HEK293 (cell line): ENCODE results near the gene RASSF1.

ENCODE experiments used
- CTCF ChIA-PET: fragments of 350-600 bp; formaldehyde crosslinking; extraction: SDS; loops from one replicate; lab custom pipeline; 2021; ENCODE audit warnings: antibody characterized with exemption; lab: Yijun Ruan, JAX
- POLR2A ChIA-PET: fragments of 300-600 bp; formaldehyde crosslinking; extraction: SDS; loops from one replicate; lab custom pipeline; 2020; ENCODE audit warnings: antibody characterized with exemption, inconsistent platforms; lab: Yijun Ruan, JAX
- H3K27ac ChIP-seq: fragments of 200-500 bp; sonication (Bioruptor generic); 2 replicates; pipeline ENCODE4 v1.5.1; 2014; ENCODE audit warnings: low read depth, low read length, control low read depth, inconsistent platforms; ENCODE audit errors: extremely low read depth
- H3K36me3 ChIP-seq, 2 experiments: fragments of 200-500 bp in 1 of 2; sonication (Bioruptor generic) in 1 of 2; 1 replicate in 1 of 2; 2 replicates in 1 of 2; pipeline ENCODE4 v1.5.1; 2014 to 2017; ENCODE audit warnings: inconsistent platforms in 2 of 2, low read length in 2 of 2; ENCODE audit not compliant: control insufficient read depth in 2 of 2, insufficient read depth in 1 of 2
- H3K4me1 ChIP-seq: fragments of 200-500 bp; sonication (Bioruptor generic); 2 replicates; pipeline ENCODE4 v1.5.1; 2014; ENCODE audit warnings: mild to moderate bottlenecking, low read length, inconsistent platforms; ENCODE audit not compliant: control insufficient read depth, insufficient read depth
- H3K4me3 ChIP-seq: 2 replicates; pipeline ENCODE4 v1.5.1; 2011; ENCODE audit warnings: low read depth, mild to moderate bottlenecking, control low read depth, low read length, moderate library complexity
- H3K9me3 ChIP-seq: fragments of 200-500 bp; sonication (Bioruptor generic); 2 replicates; pipeline ENCODE4 v1.5.1; 2014; ENCODE audit warnings: low read depth, low read length, inconsistent platforms; ENCODE audit not compliant: control insufficient read depth, insufficient read depth
- GLIS1 ChIP-seq: fragments of 450-650 bp; formaldehyde crosslinking; IDR thresholded peaks from 2 replicates; pipeline ENCODE4 v1.5.1; 2016; ENCODE audit warnings: missing biosample characterization, missing genetic modification characterization
- HIC1 ChIP-seq: fragments of 450-650 bp; formaldehyde crosslinking; IDR thresholded peaks from 2 replicates; pipeline ENCODE4 v1.5.1; 2016; ENCODE audit warnings: missing biosample characterization, missing genetic modification characterization
- KLF17 ChIP-seq: fragments of 450-650 bp; formaldehyde crosslinking; IDR thresholded peaks from 2 replicates; pipeline ENCODE4 v1.5.1; 2016; ENCODE audit warnings: missing biosample characterization, missing genetic modification characterization
- KLF8 ChIP-seq: fragments of 450-650 bp; formaldehyde crosslinking; IDR thresholded peaks from 2 replicates; pipeline ENCODE4 v1.5.1; 2016; ENCODE audit warnings: missing biosample characterization, missing genetic modification characterization
- OSR2 ChIP-seq: fragments of 450-650 bp; formaldehyde crosslinking; IDR thresholded peaks from 2 replicates; pipeline ENCODE4 v1.5.1; 2016; ENCODE audit warnings: missing biosample characterization, missing genetic modification characterization
- PBX3 ChIP-seq: sonication (generic); formaldehyde crosslinking; IDR thresholded peaks from 2 replicates; pipeline ENCODE4 v1.8.1; 2022; ENCODE audit warnings: mild to moderate bottlenecking, moderate library complexity, missing genetic modification reagents
- RBAK ChIP-seq: fragments of 450-650 bp; formaldehyde crosslinking; IDR thresholded peaks from 2 replicates; pipeline ENCODE4 v1.5.1; 2016; ENCODE audit warnings: missing biosample characterization, missing genetic modification characterization
- ZBTB44 ChIP-seq: fragments of 450-650 bp; IDR thresholded peaks from 2 replicates; pipeline ENCODE4 v1.5.1; 2018; ENCODE audit warnings: missing biosample characterization, mild to moderate bottlenecking, missing genetic modification characterization
- ZFHX2 ChIP-seq: fragments of 450-650 bp; formaldehyde crosslinking; conservative IDR thresholded peaks from 2 replicates; pipeline ENCODE4 v1.5.1; 2016; ENCODE audit warnings: missing biosample characterization, missing genetic modification characterization
- ZNF112 ChIP-seq: fragments of 450-650 bp; formaldehyde crosslinking; IDR thresholded peaks from 2 replicates; pipeline ENCODE4 v1.5.0; 2017; ENCODE audit warnings: missing biosample characterization, missing genetic modification characterization
- ZNF16 ChIP-seq: fragments of 450-650 bp; formaldehyde crosslinking; IDR thresholded peaks from 2 replicates; pipeline ENCODE4 v1.5.1; 2016; ENCODE audit warnings: low read depth, missing biosample characterization, missing genetic modification characterization
- ZNF169 ChIP-seq: fragments of 450-650 bp; formaldehyde crosslinking; IDR thresholded peaks from 2 replicates; pipeline ENCODE4 v1.5.1; 2016; ENCODE audit warnings: missing biosample characterization, missing genetic modification characterization
- ZNF239 ChIP-seq: fragments of 450-650 bp; formaldehyde crosslinking; IDR thresholded peaks from 2 replicates; pipeline ENCODE4 v1.5.1; 2016; ENCODE audit warnings: missing biosample characterization, missing genetic modification characterization
- ZNF274 ChIP-seq, 2 experiments: fragments of 200-500 bp in 1 of 2; fragments of 450-650 bp in 1 of 2; sonication (Bioruptor generic) in 1 of 2; formaldehyde crosslinking in 1 of 2; IDR thresholded peaks; 2 replicates each; pipeline versions ENCODE4 v1.5.1 to v1.6.1; 2014 to 2016; ENCODE audit warnings: borderline replicate concordance in 1 of 2, inconsistent platforms in 1 of 2, low read length in 1 of 2, missing biosample characterization in 1 of 2, missing genetic modification characterization in 1 of 2
- ZNF292 ChIP-seq: fragments of 450-650 bp; formaldehyde crosslinking; IDR thresholded peaks from 2 replicates; pipeline ENCODE4 v1.5.1; 2016; ENCODE audit warnings: low read depth, missing biosample characterization, missing genetic modification characterization, borderline replicate concordance
- ZNF423 ChIP-seq: fragments of 450-650 bp; formaldehyde crosslinking; IDR thresholded peaks from 2 replicates; pipeline ENCODE4 v1.5.1; 2016; ENCODE audit warnings: missing biosample characterization, missing genetic modification characterization
- ZNF544 ChIP-seq: fragments of 450-650 bp; formaldehyde crosslinking; IDR thresholded peaks from 2 replicates; pipeline ENCODE4 v1.5.0; 2017; ENCODE audit warnings: missing biosample characterization, missing genetic modification characterization
- ZNF558 ChIP-seq: fragments of 450-650 bp; formaldehyde crosslinking; IDR thresholded peaks from 2 replicates; pipeline ENCODE4 v1.5.1; 2016; ENCODE audit warnings: missing biosample characterization, missing genetic modification characterization
- ZNF561 ChIP-seq: fragments of 450-650 bp; IDR thresholded peaks from 2 replicates; pipeline ENCODE4 v1.5.1; 2018; ENCODE audit warnings: missing biosample characterization, missing genetic modification characterization, borderline replicate concordance
- ZNF580 ChIP-seq: fragments of 450-650 bp; formaldehyde crosslinking; IDR thresholded peaks from 2 replicates; pipeline ENCODE4 v1.5.1; 2016; ENCODE audit warnings: missing biosample characterization, missing genetic modification characterization
- ZNF610 ChIP-seq: fragments of 450-650 bp; formaldehyde crosslinking; IDR thresholded peaks from 2 replicates; pipeline ENCODE4 v1.5.1; 2016; ENCODE audit warnings: missing biosample characterization, missing genetic modification characterization, borderline replicate concordance
- ZNF623 ChIP-seq: fragments of 450-650 bp; formaldehyde crosslinking; IDR thresholded peaks from 2 replicates; pipeline ENCODE4 v1.5.1; 2016; ENCODE audit warnings: missing biosample characterization, missing genetic modification characterization
- ZNF747 ChIP-seq: fragments of 450-650 bp; formaldehyde crosslinking; IDR thresholded peaks from 2 replicates; pipeline ENCODE4 v1.5.1; 2016; ENCODE audit warnings: missing biosample characterization, missing genetic modification characterization
- ZNF76 ChIP-seq: fragments of 450-650 bp; formaldehyde crosslinking; IDR thresholded peaks from 2 replicates; pipeline ENCODE4; 2016; ENCODE audit warnings: low read depth, missing biosample characterization, missing genetic modification characterization, borderline replicate concordance
- ZSCAN16 ChIP-seq: fragments of 450-650 bp; formaldehyde crosslinking; IDR thresholded peaks from 2 replicates; pipeline ENCODE4 v1.5.1; 2016; ENCODE audit warnings: missing biosample characterization, missing genetic modification characterization

The RASSF1 gene

GRCh38 chr3:50289130-50289529 lies 51.5 kb downstream of the RASSF1 start:
- CTCF ChIA-PET: interaction anchor here (0.9 to 1.3 kb wide), 2 partner anchors 14 to 35 kb away, joined by 4 read pairs; no protein-coding TSS in a partner anchor
- POLR2A ChIA-PET: interaction anchor here (1.2 kb wide), 1 partner anchor 48 kb away, joined by 5 read pairs; no protein-coding TSS in a partner anchor
- Histone ChIP-seq H3K9me3 (no peaks in the 10 kb centered on the region), H3K4me1 (no peaks in the 10 kb centered on the region), H3K4me3 (no peak overlapping the region), H3K36me3 (peaks cover 0 to 46% of the 10 kb centered on the region in 2 experiments; a peak in 1 of 3 replicates), H3K27ac (no peak overlapping the region)
- TF ChIP-seq ZFHX2 (tag by site-specific recombination): no peak
- no peak for TF ChIP-seq OSR2 (tag by site-specific recombination)
- no peak for TF ChIP-seq HIC1 (tag by site-specific recombination)
- TF ChIP-seq ZNF239 (tag by site-specific recombination): no peak
- no peak for TF ChIP-seq ZNF561 (tag by site-specific recombination)
- no peak for TF ChIP-seq GLIS1 (tag by site-specific recombination)

GRCh38 chr3:50288387-50289007 lies 52.1 kb downstream of the RASSF1 start:
- H3K4me3 ChIP-seq: no peak overlapping the region
- CTCF ChIA-PET: interaction anchor here (0.8 to 1.3 kb wide), 4 partner anchors 14 to 36 kb away, joined by 3 to 4 read pairs (median 4); no protein-coding TSS in a partner anchor
- no peaks in the 10 kb centered on the region for H3K4me1 ChIP-seq
- peaks cover 0 to 46% of the 10 kb centered on the region in 2 experiments; a peak in 1 of 3 replicates for H3K36me3 ChIP-seq
- POLR2A ChIA-PET: interaction anchor here (0.6 kb wide), 1 partner anchor 49 kb away, joined by 3 read pairs; no protein-coding TSS in a partner anchor
- TF ChIP-seq ZNF623 (tag by site-specific recombination) (no peak), ZNF292 (no peak), ZNF112 (tag by site-specific recombination) (no peak), ZNF610 (tag by site-specific recombination) (no peak), ZNF580 (tag by site-specific recombination) (no peak), KLF17 (no peak), ZNF76 (tag by site-specific recombination) (no peak), ZNF423 (tag by site-specific recombination) (no peak), ZNF169 (tag by site-specific recombination) (no peak)
- no peak overlapping the region for H3K27ac ChIP-seq
- H3K9me3 ChIP-seq: no peaks in the 10 kb centered on the region

- CTCF ChIA-PET: interaction anchor here (1.2 kb wide), 1 partner anchor 12 kb away, joined by 3 read pairs; no protein-coding TSS in a partner anchor
- H3K36me3 ChIP-seq: peaks cover 0 to 46% of the 10 kb centered on the region in 2 experiments; a peak in 1 of 3 replicates
- POLR2A ChIA-PET: no interaction called here
- TF ChIP-seq PBX3 (CRISPR knock-in tag) (no peak), ZSCAN16 (tag by site-specific recombination) (no peak), ZBTB44 (tag by site-specific recombination) (no peak), RBAK (no peak), KLF8 (tag by site-specific recombination) (no peak), ZNF558 (tag by site-specific recombination) (no peak), ZNF16 (tag by site-specific recombination) (no peak), ZNF544 (tag by site-specific recombination) (no peak), ZNF274 (IDR thresholded peaks at IDR 0.05; ENCODE audit: low read length) (no peak), ZNF274 (tag by site-specific recombination; IDR thresholded peaks at IDR 0.05; ENCODE audit: borderline replicate concordance) (no peak), ZNF747 (no peak)
- TF ChIP-seq, all 188 proteins: peak for 0
- H3K27ac ChIP-seq: no peak overlapping the region
- no peak overlapping the region for H3K4me3 ChIP-seq
- H3K9me3 ChIP-seq: no peaks in the 10 kb centered on the region
- no peaks in the 10 kb centered on the region for H3K4me1 ChIP-seq
These were observed 53.4 kb downstream of the RASSF1 start for GRCh38 chr3:50287262-50287661.
